ENCODE results near the gene PSMA3.

PSMA3 gene

GRCh38 chr14:58270628-58271027, 26.0 kb downstream of the PSMA3 start:
- no peak for DNase-seq (ENCODE audit: low read depth, low spot score)

GRCh38 chr14:58272588-58273372, 28.1 kb downstream of the PSMA3 start:
- DNase-seq (ENCODE audit: low read depth, low spot score) = peak; percentile 50

GRCh38 chr14:58274881-58275280, 30.2 kb downstream of the PSMA3 start:
- no peak for DNase-seq (ENCODE audit: low read depth, low spot score)

- no peak for DNase-seq (ENCODE audit: low read depth, low spot score)
These were observed 31.0 kb downstream of the PSMA3 start for GRCh38 chr14:58275527-58276190.

GRCh38 chr14:58276208-58276607, 31.6 kb downstream of the PSMA3 start:
- DNase-seq (ENCODE audit: low read depth, low spot score) = no peak

- DNase-seq (ENCODE audit: low read depth, low spot score) = no peak
These were observed 33.5 kb downstream of the PSMA3 start for GRCh38 chr14:58278177-58278576.

GRCh38 chr14:58280954-58281787, 36.5 kb downstream of the PSMA3 start:
- peak; percentile 91 for DNase-seq (ENCODE audit: low read depth, low spot score)

GRCh38 chr14:58281969-58282368, 37.3 kb downstream of the PSMA3 start:
- DNase-seq (ENCODE audit: low read depth, low spot score) = no peak

- no peak for DNase-seq (ENCODE audit: low read depth, low spot score)
These were observed 38.4 kb downstream of the PSMA3 start for GRCh38 chr14:58282925-58283593.

- DNase-seq (ENCODE audit: low read depth, low spot score) = no peak
These were observed 39.1 kb downstream of the PSMA3 start for GRCh38 chr14:58283730-58284129.

- DNase-seq (ENCODE audit: low read depth, low spot score) = no peak
These were observed 40.5 kb downstream of the PSMA3 start for GRCh38 chr14:58285132-58285531.

GRCh38 chr14:58287607-58288042, 43.0 kb downstream of the PSMA3 start:
- no peak for DNase-seq (ENCODE audit: low read depth, low spot score)

- no peak for DNase-seq (ENCODE audit: low read depth, low spot score)
These were observed 43.6 kb downstream of the PSMA3 start for GRCh38 chr14:58288106-58288792.

GRCh38 chr14:58291646-58292045, 47.0 kb downstream of the PSMA3 start:
- no peak for DNase-seq (ENCODE audit: low read depth, low spot score)

- no peak for DNase-seq (ENCODE audit: low read depth, low spot score)
These were observed 47.5 kb downstream of the PSMA3 start for GRCh38 chr14:58292187-58292586.

- no peak for DNase-seq (ENCODE audit: low read depth, low spot score)
These were observed 49.6 kb downstream of the PSMA3 start for GRCh38 chr14:58294201-58294600.

- DNase-seq (ENCODE audit: low read depth, low spot score) = peak; percentile 23
These were observed 52.1 kb downstream of the PSMA3 start for GRCh38 chr14:58296726-58297125.

GRCh38 chr14:58297412-58297761, 52.7 kb downstream of the PSMA3 start:
- no peak for DNase-seq (ENCODE audit: low read depth, low spot score)

GRCh38 chr14:58297762-58298476, 53.3 kb downstream of the PSMA3 start:
- peak; percentile 100 for DNase-seq (ENCODE audit: low read depth, low spot score)
